ENCODE data around the gene H6PD.

Gene H6PD

GRCh38 chr1:9241891-9242290, 7.3 kb downstream of the H6PD start:
- no peak for DNase-seq

- no peak for DNase-seq
Observed at GRCh38 chr1:9242338-9242969, 7.9 kb downstream of the H6PD start.

GRCh38 chr1:9243066-9243739, 8.6 kb downstream of the H6PD start:
- no peak for DNase-seq

GRCh38 chr1:9244501-9245229, 10.1 kb downstream of the H6PD start:
- no peak for DNase-seq

DNA sequence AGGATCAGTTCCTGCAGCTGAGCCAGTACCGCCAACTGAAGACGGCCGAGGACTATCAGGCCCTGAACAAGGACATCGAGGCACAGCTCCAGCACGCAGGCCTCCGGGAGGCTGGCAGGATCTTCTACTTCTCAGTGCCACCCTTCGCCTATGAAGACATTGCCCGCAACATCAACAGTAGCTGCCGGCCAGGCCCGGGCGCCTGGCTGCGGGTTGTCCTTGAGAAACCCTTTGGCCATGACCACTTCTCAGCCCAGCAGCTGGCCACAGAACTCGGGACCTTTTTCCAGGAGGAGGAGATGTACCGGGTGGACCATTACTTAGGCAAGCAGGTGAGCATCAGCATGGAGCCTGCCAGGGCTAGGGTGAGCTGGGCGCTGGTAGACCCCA, 10.7 kb downstream of the H6PD start:
- no peak for DNase-seq

DNA sequence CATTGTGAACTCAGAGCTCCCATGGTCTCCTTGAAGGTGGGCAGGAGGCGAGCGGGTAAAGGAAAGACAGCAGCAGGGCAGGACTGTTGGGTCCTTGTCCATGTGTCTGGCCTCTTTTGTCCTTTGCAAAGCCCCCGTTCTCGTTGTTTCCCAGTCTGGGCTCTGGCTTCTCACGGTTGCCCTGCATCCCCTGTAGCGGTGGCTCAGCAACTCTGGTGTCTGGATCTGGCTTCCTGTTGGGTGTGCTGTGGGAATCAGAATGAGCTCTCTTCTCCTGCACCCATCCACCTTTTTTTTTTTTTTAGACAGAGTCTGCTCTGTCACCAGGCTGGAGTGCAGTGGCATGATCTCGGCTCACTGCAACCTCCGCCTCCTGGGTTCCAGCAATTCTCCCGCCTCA, 11.1 kb downstream of the H6PD start:
- no peak for DNase-seq

DNA sequence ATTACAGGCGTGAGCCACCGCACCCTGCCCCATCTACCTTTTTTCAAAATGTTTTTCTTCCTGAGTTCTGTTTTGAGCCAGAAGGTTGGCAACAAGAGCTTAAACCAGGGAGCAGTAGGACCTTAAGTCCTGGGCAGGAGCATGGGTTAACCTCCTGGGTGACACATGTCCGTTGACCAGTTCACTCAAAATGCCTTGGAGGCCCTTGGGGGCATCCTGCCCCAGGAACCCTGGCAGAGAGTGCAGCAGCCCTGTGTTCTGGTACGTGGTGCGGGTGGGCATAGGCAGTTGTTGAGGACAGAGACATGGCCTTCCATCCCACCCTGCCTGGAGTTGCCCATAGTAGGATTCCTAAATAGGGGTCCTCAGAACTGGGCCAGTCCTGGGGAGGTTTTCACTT, 11.6 kb downstream of the H6PD start:
- DNase-seq = no peak

DNA sequence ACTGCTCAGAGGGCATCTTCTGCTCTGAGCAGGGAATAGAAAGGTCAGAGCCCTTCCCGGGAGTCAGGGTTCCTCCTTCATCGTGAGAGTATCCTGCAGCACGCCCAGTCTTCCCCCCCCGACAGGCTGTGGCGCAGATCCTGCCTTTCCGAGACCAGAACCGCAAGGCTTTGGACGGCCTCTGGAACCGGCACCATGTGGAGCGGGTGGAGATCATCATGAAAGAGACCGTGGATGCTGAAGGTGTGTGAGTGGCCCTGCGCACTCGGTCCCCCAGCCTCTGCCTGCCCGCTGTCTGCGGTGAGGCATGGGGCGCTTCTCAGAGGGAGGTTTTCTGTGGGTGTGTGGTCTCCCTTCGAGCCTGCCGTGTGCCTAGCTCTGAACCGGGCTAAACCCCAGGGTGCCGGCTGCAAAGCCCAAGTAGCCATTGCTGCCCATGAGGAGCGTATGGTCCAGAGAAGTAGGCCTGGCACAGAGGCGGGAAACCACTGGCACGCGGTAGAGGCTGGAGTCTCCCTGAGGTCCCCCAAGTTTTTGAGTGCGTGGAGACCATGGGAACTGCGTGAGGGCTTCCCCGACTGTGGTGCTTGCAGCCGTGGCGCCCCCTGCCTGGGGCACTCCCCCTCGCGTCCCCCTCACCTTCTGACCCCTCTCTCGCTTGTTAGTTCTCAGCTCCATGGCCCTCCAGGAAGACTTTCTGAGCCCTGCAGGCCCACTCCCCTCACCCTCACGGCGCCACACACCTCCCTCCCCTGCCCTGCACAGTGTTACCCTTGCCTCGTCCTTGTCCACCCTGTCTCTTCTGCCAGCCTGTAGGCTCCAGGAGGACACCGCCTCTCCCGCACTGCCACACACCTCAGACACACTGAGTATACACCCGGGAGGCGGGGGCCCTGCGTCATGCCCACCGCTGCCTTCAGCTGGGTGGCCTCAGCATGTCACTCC, 12.5 kb downstream of the H6PD start:
- DNase-seq = no peak

GRCh38 chr1:9247894-9248293, 13.3 kb downstream of the H6PD start:
- no peak for DNase-seq

- no peak for DNase-seq
Observed at GRCh38 chr1:9248341-9249262, 14.0 kb downstream of the H6PD start.

- DNase-seq = no peak
Observed at GRCh38 chr1:9249263-9249533, 14.6 kb downstream of the H6PD start.

DNA sequence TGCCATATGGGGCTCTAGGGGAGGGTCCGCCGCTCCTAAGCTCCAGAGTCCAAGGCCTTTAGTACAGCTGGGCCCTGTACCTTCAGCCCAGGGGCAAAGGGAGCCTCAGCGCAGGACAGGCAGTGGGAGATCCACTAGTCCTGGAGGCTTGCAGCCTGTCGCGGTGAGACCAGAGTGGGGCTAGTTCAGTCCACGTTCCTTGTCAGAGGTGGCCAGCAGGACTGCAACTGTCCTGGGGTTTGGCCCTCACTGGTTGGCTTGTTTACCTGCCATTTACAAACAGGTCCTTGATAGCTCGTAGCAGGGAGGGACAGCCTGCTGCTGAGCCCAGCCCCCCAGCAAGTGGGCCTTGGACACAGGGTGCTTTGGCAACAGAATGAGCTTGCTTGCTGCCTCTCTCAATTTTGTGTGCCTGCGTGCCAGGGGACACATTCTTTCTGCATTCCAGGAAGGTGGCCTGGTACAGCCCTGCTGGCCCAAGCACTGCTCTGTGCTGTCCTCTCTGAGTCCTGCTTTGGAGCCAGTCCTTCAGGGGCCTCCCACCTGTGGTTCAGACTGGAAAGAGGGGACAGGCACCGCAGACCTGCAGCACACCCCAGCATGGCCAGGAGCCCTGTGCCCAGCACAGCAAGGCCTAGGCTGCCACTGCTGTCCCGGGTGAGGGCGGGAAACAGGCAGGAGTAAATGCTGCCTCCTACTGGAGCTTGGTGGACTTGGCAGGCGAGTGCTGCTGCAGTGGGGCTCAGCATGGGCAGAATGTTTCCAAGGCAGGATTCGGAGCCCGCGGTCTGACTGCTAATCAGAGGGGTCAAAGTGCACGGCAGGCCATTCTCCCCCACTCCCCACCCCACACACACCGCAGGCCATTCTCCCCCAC, 15.2 kb downstream of the H6PD start:
- DNase-seq = peak; percentile 17

DNA sequence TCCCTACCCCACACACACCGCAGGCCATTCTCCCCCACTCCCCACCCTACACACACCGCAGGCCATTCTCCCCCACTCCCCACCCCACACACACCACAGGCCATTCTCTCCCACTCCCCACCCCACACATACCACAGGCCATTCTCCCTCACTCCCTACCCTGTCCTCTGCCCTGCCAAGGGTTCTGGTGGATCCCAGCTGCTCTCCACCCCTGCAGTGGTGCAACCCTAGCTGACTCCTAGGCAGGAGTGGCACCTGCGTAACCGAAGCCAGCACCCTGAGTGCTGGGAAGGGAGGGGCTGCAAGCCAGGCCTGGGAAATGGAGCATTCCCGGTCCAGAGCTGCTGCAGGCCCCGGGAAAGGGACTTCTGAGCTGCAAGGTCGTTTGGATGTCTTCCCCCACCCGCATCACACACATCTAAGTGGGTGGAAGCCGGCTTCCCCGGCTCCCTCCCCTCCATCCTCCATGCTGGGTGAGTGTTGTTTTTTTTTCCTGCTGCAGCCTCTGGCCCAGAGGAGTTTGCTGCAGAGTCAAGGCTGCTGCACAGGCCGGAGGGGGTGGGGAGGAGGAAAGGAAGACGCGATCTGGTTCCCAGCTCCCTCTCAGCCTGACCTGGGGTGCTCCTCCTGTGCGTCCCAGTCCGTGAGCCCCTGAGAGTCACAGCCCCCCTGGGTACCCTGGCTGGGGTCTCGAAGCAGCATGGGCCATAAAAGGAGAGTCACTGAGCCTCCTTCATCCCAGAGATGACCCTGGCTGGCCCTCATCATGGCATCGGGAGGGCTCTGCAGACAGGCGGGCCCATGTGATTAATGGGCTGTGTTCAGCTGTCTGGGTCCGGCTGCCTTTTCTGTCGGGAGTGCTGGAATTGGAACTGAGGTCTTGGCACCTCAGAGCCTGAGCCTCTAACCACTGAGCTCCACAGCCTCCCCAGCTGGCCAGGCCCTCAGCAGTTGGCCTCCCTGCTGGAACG, 16.1 kb downstream of the H6PD start:
- no peak for DNase-seq

DNA sequence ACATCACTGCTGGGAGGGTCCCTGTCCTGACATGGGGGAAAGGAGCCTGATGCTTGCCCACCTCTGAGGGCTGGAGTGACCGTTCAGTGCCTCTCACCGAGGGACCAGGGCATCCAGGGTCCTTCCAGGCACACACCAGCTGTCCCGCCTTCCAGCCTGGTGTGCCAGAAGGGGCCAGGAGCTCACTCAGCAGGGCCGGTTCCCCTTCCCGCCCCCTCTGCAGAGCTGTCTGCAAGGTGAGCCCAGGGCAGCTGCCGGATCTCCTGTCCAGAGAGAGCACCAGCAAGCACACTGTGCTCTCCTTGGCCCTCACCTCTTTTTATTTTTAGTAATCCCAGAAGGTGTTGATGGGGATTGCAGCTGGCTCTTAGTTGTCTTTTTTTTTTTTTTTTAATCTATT, 16.9 kb downstream of the H6PD start:
- DNase-seq = no peak

GRCh38 chr1:9253004-9253403, 18.4 kb downstream of the H6PD start:
- DNase-seq = no peak

DNA sequence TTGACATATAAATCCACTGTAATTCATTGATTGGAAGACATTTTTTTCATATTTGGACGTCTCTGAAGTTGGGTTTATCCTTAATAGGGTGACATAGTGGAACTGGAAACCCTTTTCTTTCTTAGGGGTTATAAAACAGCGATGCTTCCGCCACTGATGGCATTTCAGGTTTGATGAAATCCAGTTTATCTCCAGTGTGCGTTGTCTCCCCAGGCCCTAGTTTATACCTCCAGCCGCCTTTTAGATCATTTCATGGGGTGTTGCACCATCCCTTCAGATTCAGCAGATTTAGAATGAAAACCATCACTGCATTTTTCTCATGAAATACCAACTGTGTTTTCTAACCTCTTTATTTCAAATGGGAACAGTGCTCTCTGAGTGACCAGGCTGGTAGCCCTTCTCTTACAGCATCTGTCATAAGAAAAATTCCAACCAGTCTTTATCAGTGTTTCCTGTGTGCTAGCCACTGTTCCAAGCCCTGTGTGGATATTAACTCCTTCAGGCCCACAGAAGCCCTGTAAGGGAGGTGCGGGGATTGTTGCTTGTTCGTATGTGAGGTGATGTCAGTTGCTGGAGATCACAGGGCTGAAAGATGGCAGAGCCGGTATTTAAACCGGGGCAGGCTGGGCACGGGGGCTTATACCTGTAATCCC, 19.0 kb downstream of the H6PD start:
- DNase-seq = no peak

DNA sequence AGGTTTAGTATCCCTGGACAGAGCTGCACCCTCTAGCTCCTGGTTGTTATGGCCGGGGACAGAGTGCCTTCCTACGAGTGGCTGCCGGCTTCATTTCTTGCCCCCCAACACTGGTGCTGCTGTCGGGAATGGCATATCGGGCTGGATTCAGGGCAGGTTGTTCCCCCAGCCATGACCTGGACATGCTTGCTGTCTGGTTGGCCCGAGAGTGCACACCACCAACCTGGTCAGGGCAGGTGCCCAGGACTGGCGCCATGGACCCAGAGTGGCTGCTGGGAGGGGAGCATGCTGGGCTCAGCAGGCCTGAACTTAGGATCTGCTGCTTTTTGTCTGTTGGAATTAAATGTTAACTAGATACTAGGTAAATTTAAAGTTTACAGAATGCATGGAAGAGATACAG, 21.8 kb downstream of the H6PD start:
- no peak for DNase-seq

DNA sequence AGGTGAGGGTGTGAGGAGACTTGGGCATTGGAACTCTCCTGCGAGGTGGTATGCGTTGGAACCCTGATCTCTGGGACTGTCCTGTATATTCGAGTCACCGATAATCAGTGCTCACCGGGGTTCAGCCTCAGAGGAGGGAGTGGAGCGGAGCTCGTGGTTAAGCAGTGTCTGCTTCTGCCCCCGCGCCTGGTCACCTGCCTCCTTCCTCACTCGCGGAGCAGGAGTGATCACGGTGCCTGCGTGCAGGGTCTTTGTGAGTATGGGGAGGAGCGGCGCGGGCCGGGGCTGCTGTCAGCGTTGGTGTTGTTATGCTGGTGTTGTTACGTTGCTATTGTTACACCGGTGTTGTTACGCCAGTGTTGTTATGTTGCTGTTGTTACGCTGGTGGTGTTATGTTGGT, 23.3 kb downstream of the H6PD start:
- DNase-seq = no peak

DNA sequence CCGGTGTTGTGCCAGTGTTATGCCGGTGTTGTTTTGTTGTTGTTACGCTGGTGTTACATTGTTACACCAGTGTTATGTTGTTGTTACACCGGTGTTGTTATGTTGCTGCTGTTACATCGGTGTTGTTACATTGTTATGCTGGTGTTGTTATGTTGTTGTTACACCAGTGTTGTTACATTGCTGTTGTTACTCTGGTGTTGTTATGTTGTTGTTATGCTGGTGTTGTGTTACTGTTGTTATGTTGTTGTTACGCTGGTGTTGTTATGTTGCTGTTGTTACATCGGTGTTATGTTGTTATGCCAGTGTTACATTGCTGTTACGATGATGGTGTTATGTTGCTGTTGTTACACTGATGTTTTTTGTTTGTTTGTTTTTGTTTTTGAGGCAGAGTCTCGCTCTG, 24.1 kb downstream of the H6PD start:
- DNase-seq = no peak

Data from CD4-positive, alpha-beta T cell treated with Interleukin-21 for 1 hour (primary cell).